CD4-positive, alpha-beta memory T cell (primary cell): ENCODE measurements around the gene PBX4. TPM values are rescaled to one million over a fixed set of nuclear protein-coding genes. Genes with fewer than 3 reads are reported as not detected.

Experiments
- CTCF ChIA-PET: fragments of 350-600 bp; sonication (Branson Sonifier 250); formaldehyde crosslinking; loops from one replicate; lab custom pipeline; 2021; ENCODE audit warnings: inconsistent platforms; ENCODE audit not compliant: partially characterized antibody; lab: Charles Lee
- POLR2A ChIA-PET: fragments of 350-600 bp; sonication (Branson Sonifier 250); formaldehyde crosslinking; loops from one replicate; lab custom pipeline; 2021; ENCODE audit not compliant: partially characterized antibody; lab: Charles Lee
- DNase-seq, 5 donors: peaks; one replicate each; pipeline versions ENCODE4 v3.0.0 to v3.0.0-alpha.2; 2020 to 2022; ENCODE audit warnings: mixed read lengths in 1 of 5
- H3K27ac ChIP-seq: one replicate; pipeline ENCODE4 v1.7.0; 2013; ENCODE audit warnings: low read depth, low read length
- H3K27me3 ChIP-seq: 2 replicates; pipeline ENCODE4 v1.7.0; 2013; ENCODE audit warnings: mild to moderate bottlenecking, low read length, moderate library complexity; ENCODE audit not compliant: insufficient read depth
- H3K36me3 ChIP-seq: 2 replicates; pipeline ENCODE4 v1.7.0; 2013; ENCODE audit warnings: mild to moderate bottlenecking, low read length, moderate library complexity; ENCODE audit not compliant: insufficient read depth
- H3K4me1 ChIP-seq: 2 replicates; pipeline ENCODE4 v1.7.0; 2013; ENCODE audit warnings: mild to moderate bottlenecking, low read length, moderate library complexity; ENCODE audit not compliant: insufficient read depth
- H3K4me3 ChIP-seq, 2 donors: one replicate each; pipeline ENCODE4 v1.7.0; 2013; ENCODE audit warnings: low read length in 2 of 2, mild to moderate bottlenecking in 1 of 2
- H3K9me3 ChIP-seq, 2 donors: one replicate each; pipeline ENCODE4 v1.7.0; 2013; ENCODE audit warnings: low read length in 2 of 2, control low read depth in 1 of 2; ENCODE audit not compliant: control insufficient read depth in 1 of 2
- H3K27ac Mint-ChIP-seq, 7 donors: one replicate each; pipeline ENCODE4 v1.8.0; 2020 to 2021; ENCODE audit warnings: mixed read lengths in 7 of 7, mild to moderate bottlenecking in 6 of 7, inconsistent platforms in 3 of 7, moderate library complexity in 3 of 7
- H3K27me3 Mint-ChIP-seq, 2 donors: one replicate each; pipeline ENCODE4 v1.8.0; 2020 to 2021; ENCODE audit warnings: mixed read lengths in 2 of 2
- H3K36me3 Mint-ChIP-seq, 2 donors: one replicate each; pipeline ENCODE4 v1.8.0; 2020 to 2021; ENCODE audit warnings: mixed read lengths in 2 of 2, inconsistent platforms in 1 of 2, mild to moderate bottlenecking in 1 of 2
- H3K4me1 Mint-ChIP-seq, 4 donors: one replicate each; pipeline ENCODE4 v1.8.0; 2020 to 2021; ENCODE audit warnings: mixed read lengths in 4 of 4, mild to moderate bottlenecking in 1 of 4
- H3K4me3 Mint-ChIP-seq, 8 donors: one replicate each; pipeline ENCODE4 v1.8.0; 2020 to 2021; ENCODE audit warnings: mixed read lengths in 8 of 8, mild to moderate bottlenecking in 7 of 8, moderate library complexity in 6 of 8, inconsistent platforms in 3 of 8
- H3K9me3 Mint-ChIP-seq, 8 donors: one replicate each; pipeline ENCODE4 v1.8.0; 2020 to 2021; ENCODE audit warnings: mixed read lengths in 8 of 8, mild to moderate bottlenecking in 5 of 8, inconsistent platforms in 3 of 8, moderate library complexity in 1 of 8
- intact Hi-C: fragments of 100-400 bp; cut with micrococcal nuclease; formaldehyde crosslinking; loops from one replicate; pipeline ENCODE4 v1.15.1; 2023
- polyA plus RNA-seq, 2 donors: library from polyadenylated mRNA; unstranded; fragments of 300-500 nt; fragmentation: Illumina TruSeq; gene quantifications; one replicate each; pipeline ENCODE4 v1.2.3, GENCODE V29; 2021
- total RNA-seq, 2 experiments: library from RNA; stranded (reverse); gene quantifications; one replicate each; pipeline ENCODE4 v1.2.3, GENCODE V29; 2021

Gene PBX4
- total and polyA plus RNA-seq, 4 experiments from 2014 or later = 3.9 to 56.3 (median 29.1) TPM

DNA sequence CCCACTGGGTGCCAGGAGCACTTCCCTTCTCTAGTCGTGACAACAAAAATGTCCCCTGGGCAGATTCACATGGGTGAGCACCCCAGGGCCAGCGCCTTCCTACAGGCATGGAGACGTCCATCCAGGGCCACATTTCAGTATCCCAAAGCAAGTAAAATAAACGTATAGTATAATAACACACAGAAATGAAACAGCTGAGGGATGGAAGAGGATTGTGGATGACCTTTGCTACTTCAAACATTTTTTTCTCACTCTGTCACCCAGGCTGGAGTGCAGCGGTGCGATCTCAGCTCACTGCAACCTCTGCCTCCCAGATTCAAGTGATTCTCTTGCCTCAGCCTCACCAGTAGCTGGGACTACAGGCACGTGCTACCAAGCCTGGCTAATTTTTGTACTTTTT, 52.2 kb downstream of the PBX4 start:
- Histone ChIP-seq H3K9me3 (no peaks in the 10 kb centered on the region), H3K27ac (no peak overlapping the region), H3K36me3 (peaks cover 18% of the 10 kb centered on the region), H3K4me1 (no peaks in the 10 kb centered on the region), H3K27me3 (no peaks in the 10 kb centered on the region), H3K4me3 (no peak overlapping the region)
- ChIA-PET CTCF (interaction anchor here (0.8 kb wide), 1 partner anchor 78 kb away, joined by 4 read pairs; the partner anchor contains the start of gene GMIP), POLR2A (no interaction called here)
- intact Hi-C loops = no loop called here
- peak overlapping the region in 2 of 7 donors; percentile 4 to 35 for H3K27ac Mint-ChIP-seq
- H3K9me3 Mint-ChIP-seq = no peaks in the 10 kb centered on the region
- no peak overlapping the region for H3K4me3 Mint-ChIP-seq
- no peak for DNase-seq
- H3K4me1 Mint-ChIP-seq = peaks cover 0 to 23% (median 6%) of the 10 kb centered on the region in 4 donors
- no peaks in the 10 kb centered on the region for H3K27me3 Mint-ChIP-seq
- peaks cover 32 to 53% of the 10 kb centered on the region in 2 donors for H3K36me3 Mint-ChIP-seq

- intact Hi-C loops = loop anchor here (1.0 kb wide), 2 partner anchors 80 to 258 kb away; partner anchors contain the start of genes GMIP and ZNF506
- no peak for DNase-seq
- Histone ChIP-seq H3K27ac (no peak overlapping the region), H3K4me3 (no peak overlapping the region), H3K9me3 (no peaks in the 10 kb centered on the region), H3K4me1 (peaks cover 16% of the 10 kb centered on the region), H3K27me3 (no peaks in the 10 kb centered on the region), H3K36me3 (peaks cover 8% of the 10 kb centered on the region)
- Mint-ChIP-seq H3K27me3 (no peaks in the 10 kb centered on the region), H3K9me3 (no peaks in the 10 kb centered on the region), H3K4me1 (peaks cover 14 to 30% (median 17%) of the 10 kb centered on the region in 4 donors), H3K4me3 (peak overlapping the region in 1 of 8 donors; percentile 48), H3K36me3 (peaks cover 20 to 49% of the 10 kb centered on the region in 2 donors), H3K27ac (peak overlapping the region in 4 of 7 donors; percentile 21 to 78 (median 60))
- ChIA-PET POLR2A (interaction anchor here (0.8 to 1.2 kb wide), 2 partner anchors 39 to 43 kb away, joined by 3 to 5 read pairs; no protein-coding TSS in a partner anchor), CTCF (interaction anchor here (1.3 to 1.6 kb wide), 2 partner anchors 9 to 50 kb away, joined by 3 to 4 read pairs; no protein-coding TSS in a partner anchor)
Measured at GRCh38 chr19:19563348-19563848, 55.1 kb downstream of the PBX4 start.

GRCh38 chr19:19562665-19563347, 55.7 kb downstream of the PBX4 start:
- intact Hi-C loops = loop anchor here (1.0 kb wide), 2 partner anchors 80 to 258 kb away; partner anchors contain the start of genes GMIP and ZNF506
- POLR2A ChIA-PET = interaction anchor here (0.6 to 1.2 kb wide), 3 partner anchors 8 to 62 kb away, joined by 3 to 5 read pairs (median 3); no protein-coding TSS in a partner anchor
- Mint-ChIP-seq H3K27ac (peak overlapping the region in 4 of 7 donors; percentile 5 to 74 (median 58)), H3K36me3 (peaks cover 19 to 48% of the 10 kb centered on the region in 2 donors), H3K4me1 (peaks cover 15 to 30% (median 20%) of the 10 kb centered on the region in 4 donors), H3K27me3 (no peaks in the 10 kb centered on the region), H3K4me3 (no peak overlapping the region), H3K9me3 (no peaks in the 10 kb centered on the region)
- Histone ChIP-seq H3K9me3 (no peaks in the 10 kb centered on the region), H3K27ac (no peak overlapping the region), H3K27me3 (no peaks in the 10 kb centered on the region), H3K4me3 (no peak overlapping the region), H3K36me3 (peaks cover 8% of the 10 kb centered on the region), H3K4me1 (peaks cover 16% of the 10 kb centered on the region)
- peak in 4 of 5 donors; percentile 33 to 45 (median 43) for DNase-seq
- CTCF ChIA-PET = interaction anchor here (0.6 to 1.6 kb wide), 6 partner anchors 8 to 54 kb away, joined by 3 to 6 read pairs (median 3); no protein-coding TSS in a partner anchor

DNA sequence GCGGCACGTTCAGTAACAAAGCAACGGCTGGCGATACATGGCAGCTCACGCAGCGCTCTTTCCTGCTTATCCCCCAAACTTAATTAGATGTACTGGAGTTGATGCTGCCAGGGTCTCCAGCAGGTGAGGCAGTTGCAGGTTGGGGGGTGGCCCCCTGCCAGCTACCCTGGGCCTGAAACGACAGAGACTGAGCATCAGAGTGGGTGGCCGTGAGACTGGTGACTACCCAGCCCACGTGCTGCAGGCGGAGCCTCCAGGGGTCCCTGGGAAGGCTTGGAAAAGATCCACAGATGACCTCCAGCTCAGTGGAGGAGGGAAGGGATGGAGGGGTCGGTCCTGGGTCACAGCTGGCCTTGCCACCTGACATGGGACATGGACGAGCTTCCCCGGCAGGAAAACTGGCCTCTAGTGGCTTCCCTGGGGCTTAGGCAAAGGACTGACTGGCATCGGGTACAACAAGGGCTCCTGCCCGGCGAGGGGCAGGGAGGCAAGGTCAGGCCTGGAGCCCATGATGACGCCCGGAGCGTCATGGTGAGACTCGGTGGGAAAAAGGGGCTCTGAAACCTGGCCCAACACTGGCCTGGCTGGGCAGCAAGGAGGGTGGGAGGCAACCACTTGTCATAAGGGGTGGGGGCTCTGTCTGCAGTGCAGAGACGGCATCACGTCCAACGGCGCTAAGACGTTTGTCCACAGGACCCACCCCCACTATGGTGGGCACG, 56.4 kb downstream of the PBX4 start:
- no peaks in the 10 kb centered on the region for H3K27me3 ChIP-seq
- intact Hi-C loops = no loop called here
- peaks cover 15 to 30% (median 20%) of the 10 kb centered on the region in 4 donors for H3K4me1 Mint-ChIP-seq
- peaks cover 8% of the 10 kb centered on the region for H3K36me3 ChIP-seq
- no peak overlapping the region for H3K4me3 ChIP-seq
- H3K9me3 Mint-ChIP-seq = no peaks in the 10 kb centered on the region
- ChIA-PET CTCF (interaction anchor here (0.6 to 2.8 kb wide), 6 partner anchors 8 to 82 kb away, joined by 3 to 10 read pairs (median 4); partner anchors contain the start of gene GMIP), POLR2A (interaction anchor here (0.6 to 0.8 kb wide), 3 partner anchors 8 to 46 kb away, joined by 3 to 4 read pairs (median 3); partner anchors contain the start of gene NDUFA13)
- no peak for DNase-seq
- H3K27ac ChIP-seq = no peak overlapping the region
- H3K4me3 Mint-ChIP-seq = peak overlapping the region in 1 of 8 donors; percentile 21
- H3K27ac Mint-ChIP-seq = peak overlapping the region in 3 of 7 donors; percentile 46 to 64 (median 54)
- H3K36me3 Mint-ChIP-seq = peaks cover 16 to 44% of the 10 kb centered on the region in 2 donors
- no peaks in the 10 kb centered on the region for H3K9me3 ChIP-seq
- peaks cover 16% of the 10 kb centered on the region for H3K4me1 ChIP-seq
- no peaks in the 10 kb centered on the region for H3K27me3 Mint-ChIP-seq

DNA sequence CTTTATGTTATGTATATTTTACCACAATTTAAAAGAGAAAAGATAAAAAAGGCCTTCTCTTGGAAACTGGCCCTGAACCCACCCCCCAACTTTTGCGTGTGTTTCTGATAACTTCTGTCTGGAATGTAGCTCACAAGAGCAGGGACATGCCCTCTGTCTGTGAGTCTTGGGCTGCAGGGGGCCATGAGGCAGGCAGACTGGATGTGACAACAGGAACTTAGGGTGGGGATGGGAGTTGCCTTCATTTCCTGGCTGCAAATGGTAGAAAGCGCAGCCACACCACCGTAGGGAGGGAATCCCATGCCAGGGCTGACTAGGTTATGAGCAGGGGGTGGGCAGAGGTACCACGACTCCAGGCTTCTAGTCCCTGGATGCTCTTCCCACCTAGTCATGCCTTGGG, 58.6 kb downstream of the PBX4 start:
- H3K36me3 Mint-ChIP-seq = peaks cover 12 to 31% of the 10 kb centered on the region in 2 donors
- H3K27me3 Mint-ChIP-seq = no peaks in the 10 kb centered on the region
- peaks cover 0 to 2% (median 0%) of the 10 kb centered on the region in 8 donors for H3K9me3 Mint-ChIP-seq
- peak overlapping the region in 3 of 8 donors; percentile 22 to 55 (median 25) for H3K4me3 Mint-ChIP-seq
- H3K36me3 ChIP-seq = peaks cover 5% of the 10 kb centered on the region
- peaks cover 16% of the 10 kb centered on the region for H3K4me1 ChIP-seq
- no peak overlapping the region for H3K4me3 ChIP-seq
- ChIA-PET CTCF (interaction anchor here (1.2 to 2.8 kb wide), 4 partner anchors 9 to 84 kb away, joined by 6 to 10 read pairs (median 6); partner anchors contain the start of gene GMIP), POLR2A (interaction anchor here (0.6 to 2.3 kb wide), 6 partner anchors 9 to 103 kb away, joined by 3 to 9 read pairs (median 4); partner anchors contain the start of genes ATP13A1 and GMIP)
- no peak for DNase-seq
- no peak overlapping the region for H3K27ac ChIP-seq
- peaks cover 15 to 30% (median 20%) of the 10 kb centered on the region in 4 donors for H3K4me1 Mint-ChIP-seq
- peak overlapping the region in 5 of 7 donors; percentile 60 to 75 (median 68) for H3K27ac Mint-ChIP-seq
- H3K27me3 ChIP-seq = no peaks in the 10 kb centered on the region
- intact Hi-C loops = no loop called here
- H3K9me3 ChIP-seq = no peaks in the 10 kb centered on the region

DNA sequence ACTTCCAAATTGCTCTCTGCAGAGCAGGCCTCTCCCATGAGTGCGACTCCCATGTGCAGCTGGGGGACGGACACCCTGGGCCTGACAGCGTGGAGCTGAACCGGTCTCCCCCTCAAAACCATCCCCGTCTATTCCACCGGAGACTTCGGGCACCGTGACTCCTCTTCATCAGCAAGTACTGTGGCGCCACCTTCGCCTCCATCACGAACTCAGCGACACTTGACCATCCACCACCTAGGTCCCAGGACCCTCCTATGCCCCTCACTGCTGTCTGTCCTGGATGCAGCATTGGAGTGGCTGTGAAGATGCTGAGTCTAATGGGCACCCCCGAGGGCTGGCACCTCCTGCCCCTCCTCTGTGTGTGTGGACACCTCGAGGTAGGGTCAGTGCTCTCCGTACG, 59.9 kb downstream of the PBX4 start:
- CTCF ChIA-PET = interaction anchor here (0.9 to 2.8 kb wide), 4 partner anchors 10 to 85 kb away, joined by 3 to 8 read pairs (median 4); partner anchors contain the start of gene GMIP
- Histone ChIP-seq H3K9me3 (no peaks in the 10 kb centered on the region), H3K36me3 (no peaks in the 10 kb centered on the region), H3K4me1 (peaks cover 20% of the 10 kb centered on the region), H3K27ac (no peak overlapping the region), H3K4me3 (no peak overlapping the region), H3K27me3 (no peaks in the 10 kb centered on the region)
- Mint-ChIP-seq H3K4me1 (peaks cover 18 to 34% (median 24%) of the 10 kb centered on the region in 4 donors), H3K9me3 (peaks cover 0 to 2% (median 0%) of the 10 kb centered on the region in 8 donors), H3K36me3 (peaks cover 6 to 23% of the 10 kb centered on the region in 2 donors), H3K27ac (peak overlapping the region in 6 of 7 donors; percentile 19 to 84 (median 56)), H3K4me3 (no peak overlapping the region), H3K27me3 (no peaks in the 10 kb centered on the region)
- POLR2A ChIA-PET = interaction anchor here (0.8 to 0.9 kb wide), 2 partner anchors 105 to 174 kb away, joined by 3 read pairs; partner anchors contain the start of genes ATP13A1 and ZNF14
- intact Hi-C loops = no loop called here
- DNase-seq = peak in 1 of 5 donors; percentile 5
